ENCODE data around the gene NLRP12.

DNA sequence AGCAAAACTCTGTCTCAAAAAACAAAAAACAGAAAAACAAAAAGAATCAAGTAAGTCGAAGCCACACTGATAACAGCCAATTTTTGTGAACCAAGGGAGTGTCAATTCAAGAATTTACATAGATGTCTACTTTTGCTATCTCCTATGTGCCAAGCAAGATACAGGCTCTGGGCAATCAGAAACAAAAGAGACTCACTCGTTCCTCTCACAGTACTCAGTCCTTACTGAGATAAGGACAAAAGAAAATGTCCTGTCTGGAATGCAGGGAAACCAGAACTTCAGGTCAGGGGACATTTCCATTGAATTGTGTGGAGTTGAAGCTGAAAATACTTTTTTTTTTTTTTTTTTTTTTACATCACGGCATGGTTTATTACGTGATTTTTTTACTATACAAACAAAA lies 53.0 kb downstream of the NLRP12 start:
- TF ChIP-seq, protein P1, sequence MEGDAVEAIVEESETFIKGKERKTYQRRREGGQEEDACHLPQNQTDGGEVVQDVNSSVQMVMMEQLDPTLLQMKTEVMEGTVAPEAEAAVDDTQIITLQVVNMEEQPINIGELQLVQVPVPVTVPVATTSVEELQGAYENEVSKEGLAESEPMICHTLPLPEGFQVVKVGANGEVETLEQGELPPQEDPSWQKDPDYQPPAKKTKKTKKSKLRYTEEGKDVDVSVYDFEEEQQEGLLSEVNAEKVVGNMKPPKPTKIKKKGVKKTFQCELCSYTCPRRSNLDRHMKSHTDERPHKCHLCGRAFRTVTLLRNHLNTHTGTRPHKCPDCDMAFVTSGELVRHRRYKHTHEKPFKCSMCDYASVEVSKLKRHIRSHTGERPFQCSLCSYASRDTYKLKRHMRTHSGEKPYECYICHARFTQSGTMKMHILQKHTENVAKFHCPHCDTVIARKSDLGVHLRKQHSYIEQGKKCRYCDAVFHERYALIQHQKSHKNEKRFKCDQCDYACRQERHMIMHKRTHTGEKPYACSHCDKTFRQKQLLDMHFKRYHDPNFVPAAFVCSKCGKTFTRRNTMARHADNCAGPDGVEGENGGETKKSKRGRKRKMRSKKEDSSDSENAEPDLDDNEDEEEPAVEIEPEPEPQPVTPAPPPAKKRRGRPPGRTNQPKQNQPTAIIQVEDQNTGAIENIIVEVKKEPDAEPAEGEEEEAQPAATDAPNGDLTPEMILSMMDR (IDR thresholded peaks at IDR 0.05) = no peak
- no peak for TF ChIP-seq POLR2A (IDR thresholded peaks at IDR 0.05)

All from lower leg skin (tissue), 3 donors.